ENCODE results near the gene HSBP1L1. TPM values are rescaled to one million over a fixed set of nuclear protein-coding genes. Genes with fewer than 3 reads are reported as not detected.
A peak's percentile ranks its signal among the peaks of the same experiment; 100 is the strongest.

The HSBP1L1 gene
- total and polyA plus RNA-seq, 2 of the 13 experiments (the other 11 are each of a cell fraction or from before 2014, with no cell fraction given), result 22.6 to 45.1 TPM

DNA sequence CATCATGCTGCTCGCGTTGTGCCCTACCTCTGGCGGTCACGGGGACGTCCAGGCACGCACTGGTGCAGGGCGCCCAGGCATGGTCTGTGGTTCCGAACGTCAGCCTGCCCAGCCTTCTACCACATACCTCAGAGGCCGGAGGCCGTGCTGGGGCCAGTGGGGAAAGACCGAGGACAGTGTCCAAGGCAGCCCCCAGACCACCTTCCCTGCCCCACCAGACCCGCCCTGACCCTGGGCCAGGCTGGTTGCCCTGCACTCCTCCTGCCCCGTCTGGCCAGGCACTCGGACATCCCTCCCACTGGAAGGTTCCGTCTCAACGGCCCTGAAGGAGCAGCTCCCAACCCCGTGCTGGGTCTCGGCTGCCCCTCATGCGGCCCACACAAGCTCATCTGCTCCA, 45.8 kb upstream of the HSBP1L1 start (continued):
- TF ChIP-seq, protein P1, sequence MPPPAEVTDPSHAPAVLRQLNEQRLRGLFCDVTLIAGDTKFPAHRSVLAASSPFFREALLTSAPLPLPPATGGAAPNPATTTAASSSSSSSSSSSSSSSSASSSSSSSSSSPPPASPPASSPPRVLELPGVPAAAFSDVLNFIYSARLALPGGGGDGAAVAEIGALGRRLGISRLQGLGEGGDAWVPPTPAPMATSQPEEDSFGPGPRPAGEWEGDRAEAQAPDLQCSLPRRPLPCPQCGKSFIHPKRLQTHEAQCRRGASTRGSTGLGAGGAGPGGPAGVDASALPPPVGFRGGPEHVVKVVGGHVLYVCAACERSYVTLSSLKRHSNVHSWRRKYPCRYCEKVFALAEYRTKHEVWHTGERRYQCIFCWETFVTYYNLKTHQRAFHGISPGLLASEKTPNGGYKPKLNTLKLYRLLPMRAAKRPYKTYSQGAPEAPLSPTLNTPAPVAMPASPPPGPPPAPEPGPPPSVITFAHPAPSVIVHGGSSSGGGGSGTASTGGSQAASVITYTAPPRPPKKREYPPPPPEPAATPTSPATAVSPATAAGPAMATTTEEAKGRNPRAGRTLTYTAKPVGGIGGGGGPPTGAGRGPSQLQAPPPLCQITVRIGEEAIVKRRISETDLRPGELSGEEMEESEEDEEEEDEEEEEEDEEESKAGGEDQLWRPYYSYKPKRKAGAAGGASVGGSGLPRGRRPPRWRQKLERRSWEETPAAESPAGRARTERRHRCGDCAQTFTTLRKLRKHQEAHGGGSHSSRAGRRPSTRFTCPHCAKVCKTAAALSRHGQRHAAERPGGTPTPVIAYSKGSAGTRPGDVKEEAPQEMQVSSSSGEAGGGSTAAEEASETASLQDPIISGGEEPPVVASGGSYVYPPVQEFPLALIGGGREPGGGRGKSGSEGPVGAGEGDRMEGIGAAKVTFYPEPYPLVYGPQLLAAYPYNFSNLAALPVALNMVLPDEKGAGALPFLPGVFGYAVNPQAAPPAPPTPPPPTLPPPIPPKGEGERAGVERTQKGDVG (CRISPR knock-in tag; IDR thresholded peaks at IDR 0.05; ENCODE audit: borderline replicate concordance), result no peak
- TF ChIP-seq, protein P2, sequence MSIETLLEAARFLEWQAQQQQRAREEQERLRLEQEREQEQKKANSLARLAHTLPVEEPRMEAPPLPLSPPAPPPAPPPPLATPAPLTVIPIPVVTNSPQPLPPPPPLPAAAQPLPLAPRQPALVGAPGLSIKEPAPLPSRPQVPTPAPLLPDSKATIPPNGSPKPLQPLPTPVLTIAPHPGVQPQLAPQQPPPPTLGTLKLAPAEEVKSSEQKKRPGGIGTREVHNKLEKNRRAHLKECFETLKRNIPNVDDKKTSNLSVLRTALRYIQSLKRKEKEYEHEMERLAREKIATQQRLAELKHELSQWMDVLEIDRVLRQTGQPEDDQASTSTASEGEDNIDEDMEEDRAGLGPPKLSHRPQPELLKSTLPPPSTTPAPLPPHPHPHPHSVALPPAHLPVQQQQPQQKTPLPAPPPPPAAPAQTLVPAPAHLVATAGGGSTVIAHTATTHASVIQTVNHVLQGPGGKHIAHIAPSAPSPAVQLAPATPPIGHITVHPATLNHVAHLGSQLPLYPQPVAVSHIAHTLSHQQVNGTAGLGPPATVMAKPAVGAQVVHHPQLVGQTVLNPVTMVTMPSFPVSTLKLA (IDR thresholded peaks at IDR 0.05), result no peak
- no peak for TF ChIP-seq ZNF749 (CRISPR knock-in tag; IDR thresholded peaks at IDR 0.05; ENCODE audit: borderline replicate concordance)
- no peak for TF ChIP-seq ONECUT2 (CRISPR knock-in tag; IDR thresholded peaks at IDR 0.05)

DNA sequence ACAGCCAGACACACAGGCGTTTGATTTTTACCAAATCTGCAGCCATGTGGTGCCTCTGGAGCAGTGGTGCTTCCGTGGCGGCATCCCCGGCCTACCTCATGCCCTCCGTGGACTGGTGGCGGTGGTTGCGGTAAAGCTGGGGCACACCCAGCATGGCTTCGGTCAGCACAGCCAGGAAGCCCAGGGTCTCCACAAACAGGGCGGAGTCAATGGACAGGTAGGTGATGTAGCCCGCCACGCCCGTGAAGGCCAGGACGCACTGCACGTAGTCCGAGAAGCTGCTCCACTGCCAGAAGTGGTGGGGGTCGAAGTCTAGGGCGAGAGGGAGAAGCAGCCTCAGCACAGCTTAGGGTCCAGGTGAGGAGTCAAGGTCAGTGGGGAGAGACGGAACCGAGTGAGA, 45.4 kb upstream of the HSBP1L1 start:
- H3K79me2 ChIP-seq (ENCODE audit: insufficient read depth, low read length), result peaks cover 14% of the 10 kb centered on the region
- peaks cover 12 to 48% of the 10 kb centered on the region in 2 experiments; a peak in 4 of 5 replicates for H3K36me3 ChIP-seq (replicated peaks in 1 of 2; ENCODE audit: control insufficient read depth in 1 of 2, insufficient read depth in 2 of 2, low read length in 2 of 2)

More for the DNA sequence above, 45.4 kb upstream of the HSBP1L1 start:
- no peak overlapping the region for H3K27ac ChIP-seq (ENCODE audit: extremely low read length, insufficient read depth, low read length)
- H2AFZ ChIP-seq (ENCODE audit: low read length), result no peak overlapping the region
- no peaks in the 10 kb centered on the region for H3K4me1 ChIP-seq (ENCODE audit: insufficient read depth, low read length)
- no peaks in the 10 kb centered on the region for H3K27me3 ChIP-seq (ENCODE audit: control insufficient read depth in 1 of 2, insufficient read depth in 2 of 2, low read length in 2 of 2)
- POLR2A ChIA-PET, result no interaction called here
- CTCF ChIA-PET (ENCODE audit: low intra/inter-chr PET ratio, low total read pairs), result no interaction called here
- no peak overlapping the region for H3K9ac ChIP-seq (ENCODE audit: insufficient read depth, low read depth, low read length)
- DNase-seq (ENCODE audit: low spot score) (no peak), ATAC-seq (no peak; the same call in 2 of the 3 replicates), FAIRE-seq (no peak)
- BruUV-seq (replicated peaks), result no TSS peak
- peak; percentile 35; the same call in 1 of the 2 replicates for TF ChIP-seq ESRRA (CRISPR knock-in tag; IDR thresholded peaks at IDR 0.05; ENCODE audit: low read depth)
- no peak for TF ChIP-seq NR3C1 (CRISPR knock-in tag; IDR thresholded peaks at IDR 0.05)
- no peak for TF ChIP-seq SMAD9 (CRISPR knock-in tag; IDR thresholded peaks at IDR 0.05)
- 0 out of 2 replicates have a peak, but pooled peaks have one; percentile 15 for TF ChIP-seq NR2F6 (IDR thresholded peaks at IDR 0.05)
- no peak for TF ChIP-seq NR2F6 (CRISPR knock-in tag; IDR thresholded peaks at IDR 0.05)
- 94% methylated on average over 17 of the region's 19 CpGs for WGBS (ENCODE audit: low lambda C conversion rate)
- no peaks in the 10 kb centered on the region for H3K9me3 ChIP-seq (ENCODE audit: low read length)
- H4K20me1 ChIP-seq (ENCODE audit: insufficient read depth, low read length), result peaks cover 33% of the 10 kb centered on the region; the same call in 1 of the 2 replicates
- no peak overlapping the region for H3K4me2 ChIP-seq (ENCODE audit: low read depth, low read length)
- intact Hi-C loops (cut with micrococcal nuclease; ENCODE audit: unreplicated experiment) (no loop called here), in situ Hi-C loops (cut with HindIII; ENCODE audit: extremely low pct_ligation_motif_present, low pct_unique_long_range_greater_than_20kb) (no loop called here)
- H3K4me3 ChIP-seq (replicated peaks in 1 of 3; ENCODE audit: insufficient read depth in 1 of 3, low read depth in 2 of 3, low read length in 3 of 3), result no peak overlapping the region

Measured in HepG2 (cell line).